Measurements from ENCODE around the gene MAPK9.

Gene MAPK9

GRCh38 chr5:180204276-180204819, 87.5 kb downstream of the MAPK9 start:
- no peaks in the 10 kb centered on the region for H3K36me3 ChIP-seq (ENCODE audit: control insufficient read depth, insufficient read depth, low read length)
- no peak overlapping the region for H3K9ac ChIP-seq (ENCODE audit: low read length)
- no peaks in the 10 kb centered on the region for H3K9me3 ChIP-seq (ENCODE audit: control insufficient read depth, low read length)
- peaks cover 22% of the 10 kb centered on the region for H3K27me3 ChIP-seq (ENCODE audit: control insufficient read depth, insufficient read depth, low read length)
- H3K4me3 ChIP-seq (ENCODE audit: low read length), result no peak overlapping the region
- peaks cover 4% of the 10 kb centered on the region for H3K4me1 ChIP-seq (ENCODE audit: control insufficient read depth, insufficient read depth, low read length)

DNA sequence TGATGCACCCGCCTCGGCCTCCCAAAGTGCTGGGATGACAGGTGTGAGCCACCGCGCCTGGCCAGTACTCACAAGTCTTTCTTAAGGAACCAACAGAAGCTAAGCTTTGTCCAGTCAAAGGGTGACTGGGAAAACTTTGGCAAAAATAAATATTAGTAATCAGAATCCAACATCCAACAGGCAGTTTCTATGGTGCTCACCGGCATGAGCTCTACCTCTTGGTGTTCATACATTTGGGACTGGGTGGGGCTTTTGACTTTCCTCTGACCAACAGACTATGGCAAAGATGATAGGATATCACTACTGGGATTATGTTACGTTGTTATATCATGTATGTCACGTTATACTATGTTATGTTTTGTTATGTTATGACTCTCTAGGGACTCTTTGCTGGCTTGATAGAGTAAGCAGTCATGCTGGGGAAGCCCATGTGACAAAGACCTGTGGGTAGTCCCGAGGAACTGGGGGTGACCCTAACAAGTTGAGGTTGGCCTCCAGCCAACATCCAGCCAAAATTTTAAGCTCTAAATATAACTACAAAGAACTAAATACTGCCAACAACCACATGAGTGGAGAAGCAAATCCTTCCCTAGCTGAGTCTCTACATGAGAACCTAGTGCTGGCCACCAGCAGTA, 88.8 kb downstream of the MAPK9 start:
- H3K9me3 ChIP-seq (ENCODE audit: control insufficient read depth, low read length), result no peaks in the 10 kb centered on the region
- no peaks in the 10 kb centered on the region for H3K36me3 ChIP-seq (ENCODE audit: control insufficient read depth, insufficient read depth, low read length)
- H3K4me3 ChIP-seq (ENCODE audit: low read length), result no peak overlapping the region
- no peak overlapping the region for H3K9ac ChIP-seq (ENCODE audit: low read length)
- peaks cover 16% of the 10 kb centered on the region for H3K27me3 ChIP-seq (ENCODE audit: control insufficient read depth, insufficient read depth, low read length)
- no peaks in the 10 kb centered on the region for H3K4me1 ChIP-seq (ENCODE audit: control insufficient read depth, insufficient read depth, low read length)

DNA sequence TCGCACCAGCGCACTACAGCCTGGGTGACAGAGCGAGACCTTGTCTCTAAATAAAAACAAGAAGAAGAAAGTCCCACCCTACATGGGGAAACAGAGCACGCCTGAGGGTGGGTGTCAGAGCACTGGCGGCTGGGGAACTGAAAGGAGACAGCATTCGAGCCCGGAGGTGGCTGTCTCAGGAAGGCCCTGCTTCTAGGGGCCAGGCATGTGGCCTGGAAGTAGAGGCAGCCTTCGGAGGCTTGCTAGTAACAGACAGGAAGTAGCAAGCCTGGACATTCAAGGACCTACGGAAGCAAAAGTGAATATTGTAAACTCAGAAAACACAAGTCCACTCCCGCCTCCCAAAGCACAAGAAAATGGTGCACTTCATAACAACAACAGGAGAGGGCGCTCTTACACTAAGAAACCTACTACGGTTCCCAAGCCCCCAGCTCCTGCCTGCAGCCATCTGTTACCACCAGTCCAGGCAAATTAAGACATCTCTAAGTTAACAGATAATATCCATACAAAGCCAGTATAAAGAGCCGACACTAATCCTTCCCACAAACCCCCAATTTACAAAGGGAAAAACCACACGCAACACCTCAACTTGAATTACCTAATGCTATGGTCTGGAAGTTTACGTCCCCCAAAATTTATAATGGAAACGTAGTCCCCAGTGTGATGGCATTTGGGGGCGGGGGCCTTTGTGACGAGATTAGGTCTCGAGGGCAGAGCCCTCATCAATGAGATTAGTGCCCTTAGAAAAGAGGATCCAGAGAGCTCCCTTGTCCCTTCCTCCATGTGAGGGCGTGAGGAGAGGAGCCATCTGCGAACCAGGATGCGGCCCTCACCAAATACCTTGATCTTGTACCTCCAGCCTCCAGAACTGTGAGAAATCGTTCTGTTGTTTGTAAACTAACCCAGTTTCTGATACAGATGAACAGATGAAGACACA, 90.6 kb downstream of the MAPK9 start:
- Histone ChIP-seq H3K9ac (ENCODE audit: low read length) (no peak overlapping the region), H3K9me3 (ENCODE audit: control insufficient read depth, low read length) (no peaks in the 10 kb centered on the region), H3K27me3 (ENCODE audit: control insufficient read depth, insufficient read depth, low read length) (peaks cover 3% of the 10 kb centered on the region), H3K36me3 (ENCODE audit: control insufficient read depth, insufficient read depth, low read length) (no peaks in the 10 kb centered on the region), H3K4me1 (ENCODE audit: control insufficient read depth, insufficient read depth, low read length) (no peaks in the 10 kb centered on the region), H3K4me3 (ENCODE audit: low read length) (no peak overlapping the region)

DNA sequence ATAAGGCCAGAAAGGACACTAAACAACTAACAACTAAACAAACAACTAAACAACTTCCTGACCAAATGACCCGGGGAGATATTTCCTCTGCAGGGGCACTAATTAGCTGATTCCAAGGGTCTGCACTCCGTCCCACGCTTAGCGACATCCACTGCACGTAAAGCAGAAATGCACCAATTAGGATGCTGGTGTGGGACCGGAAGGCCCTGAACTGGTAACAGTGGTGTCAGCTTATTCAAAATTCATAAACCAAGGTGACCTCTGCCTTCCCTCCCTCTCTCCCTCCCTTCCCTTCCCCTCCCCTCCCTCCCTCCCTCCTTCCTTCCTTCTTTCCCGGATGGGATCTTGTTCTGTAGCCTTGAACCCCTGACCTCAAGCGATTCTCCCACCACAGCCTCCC, 92.5 kb downstream of the MAPK9 start:
- no peaks in the 10 kb centered on the region for H3K4me1 ChIP-seq (ENCODE audit: control insufficient read depth, insufficient read depth, low read length)
- peaks cover 3% of the 10 kb centered on the region for H3K27me3 ChIP-seq (ENCODE audit: control insufficient read depth, insufficient read depth, low read length)
- no peaks in the 10 kb centered on the region for H3K9me3 ChIP-seq (ENCODE audit: control insufficient read depth, low read length)
- no peaks in the 10 kb centered on the region for H3K36me3 ChIP-seq (ENCODE audit: control insufficient read depth, insufficient read depth, low read length)
- no peak overlapping the region for H3K9ac ChIP-seq (ENCODE audit: low read length)
- H3K4me3 ChIP-seq (ENCODE audit: low read length), result no peak overlapping the region

DNA sequence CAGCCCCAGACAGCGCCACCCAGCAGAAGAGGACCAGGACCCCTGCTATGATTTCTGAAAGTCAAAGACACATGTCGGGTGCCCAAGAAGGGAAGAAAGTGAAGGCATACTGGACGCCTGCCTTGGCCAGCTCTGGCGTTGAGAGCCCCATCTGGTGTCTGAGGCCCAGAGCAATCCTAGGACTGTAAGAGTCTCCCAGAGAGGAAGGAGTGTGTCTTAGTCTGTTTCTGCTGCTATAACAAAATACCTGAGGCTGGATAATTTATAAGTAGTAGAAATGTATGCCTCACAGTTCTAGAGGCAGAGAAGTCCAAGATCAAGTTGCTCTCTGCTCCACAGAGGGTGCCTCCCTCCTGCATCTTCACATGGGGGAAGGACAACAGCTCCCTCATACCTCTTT, 93.7 kb downstream of the MAPK9 start:
- Histone ChIP-seq H3K4me3 (ENCODE audit: low read length) (no peak overlapping the region), H3K9ac (ENCODE audit: low read length) (no peak overlapping the region), H3K9me3 (ENCODE audit: control insufficient read depth, low read length) (no peaks in the 10 kb centered on the region), H3K36me3 (ENCODE audit: control insufficient read depth, insufficient read depth, low read length) (no peaks in the 10 kb centered on the region), H3K4me1 (ENCODE audit: control insufficient read depth, insufficient read depth, low read length) (no peaks in the 10 kb centered on the region), H3K27me3 (ENCODE audit: control insufficient read depth, insufficient read depth, low read length) (peaks cover 3% of the 10 kb centered on the region)

DNA sequence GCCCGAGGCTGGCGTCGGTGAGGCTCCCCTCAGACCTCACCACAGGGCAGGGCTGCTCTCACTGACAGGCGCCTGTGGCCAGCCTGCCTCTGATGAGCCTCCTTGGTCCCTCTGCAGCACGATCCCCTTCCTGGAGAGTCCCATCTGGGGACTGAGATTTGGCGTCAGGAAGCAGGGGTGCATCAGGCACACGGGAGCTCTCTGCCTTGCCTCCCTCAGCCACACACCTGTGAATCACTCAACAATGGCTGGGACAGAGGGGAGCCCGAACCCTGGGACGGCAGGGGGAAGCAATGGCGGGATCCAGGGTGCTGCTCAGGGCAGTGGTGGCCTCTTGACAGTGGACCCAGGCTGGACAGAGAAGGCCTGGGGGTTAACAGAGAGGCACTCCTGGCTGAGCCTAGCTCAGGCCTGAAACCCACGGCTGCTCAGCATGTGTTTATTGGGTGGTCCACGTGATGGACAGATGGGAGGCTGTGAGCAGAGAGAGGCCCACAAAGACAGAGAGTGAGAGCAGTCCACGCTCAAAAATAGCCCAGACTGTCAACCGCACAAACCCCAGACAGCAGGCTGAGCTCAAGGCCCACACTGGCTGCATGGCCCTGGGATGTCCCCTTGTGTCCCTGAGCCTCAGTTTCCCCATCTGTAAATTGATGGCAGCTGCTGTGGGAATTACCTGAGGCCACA, 94.7 kb downstream of the MAPK9 start:
- no peaks in the 10 kb centered on the region for H3K4me1 ChIP-seq (ENCODE audit: control insufficient read depth, insufficient read depth, low read length)
- no peak overlapping the region for H3K4me3 ChIP-seq (ENCODE audit: low read length)
- peaks cover 3% of the 10 kb centered on the region for H3K27me3 ChIP-seq (ENCODE audit: control insufficient read depth, insufficient read depth, low read length)
- H3K36me3 ChIP-seq (ENCODE audit: control insufficient read depth, insufficient read depth, low read length), result no peaks in the 10 kb centered on the region
- no peaks in the 10 kb centered on the region for H3K9me3 ChIP-seq (ENCODE audit: control insufficient read depth, low read length)
- no peak overlapping the region for H3K9ac ChIP-seq (ENCODE audit: low read length)

- H3K27me3 ChIP-seq (ENCODE audit: control insufficient read depth, insufficient read depth, low read length), result no peaks in the 10 kb centered on the region
- H3K4me3 ChIP-seq (ENCODE audit: low read length), result no peak overlapping the region
- H3K36me3 ChIP-seq (ENCODE audit: control insufficient read depth, insufficient read depth, low read length), result no peaks in the 10 kb centered on the region
- H3K4me1 ChIP-seq (ENCODE audit: control insufficient read depth, insufficient read depth, low read length), result no peaks in the 10 kb centered on the region
- no peaks in the 10 kb centered on the region for H3K9me3 ChIP-seq (ENCODE audit: control insufficient read depth, low read length)
- H3K9ac ChIP-seq (ENCODE audit: low read length), result no peak overlapping the region
Observed at GRCh38 chr5:180194410-180195345, 97.2 kb downstream of the MAPK9 start.

- no peak overlapping the region for H3K9ac ChIP-seq (ENCODE audit: low read length)
- H3K36me3 ChIP-seq (ENCODE audit: control insufficient read depth, insufficient read depth, low read length), result no peaks in the 10 kb centered on the region
- H3K9me3 ChIP-seq (ENCODE audit: control insufficient read depth, low read length), result no peaks in the 10 kb centered on the region
- no peaks in the 10 kb centered on the region for H3K4me1 ChIP-seq (ENCODE audit: control insufficient read depth, insufficient read depth, low read length)
- no peaks in the 10 kb centered on the region for H3K27me3 ChIP-seq (ENCODE audit: control insufficient read depth, insufficient read depth, low read length)
- no peak overlapping the region for H3K4me3 ChIP-seq (ENCODE audit: low read length)
Observed at GRCh38 chr5:180193749-180194375, 98.0 kb downstream of the MAPK9 start.

DNA sequence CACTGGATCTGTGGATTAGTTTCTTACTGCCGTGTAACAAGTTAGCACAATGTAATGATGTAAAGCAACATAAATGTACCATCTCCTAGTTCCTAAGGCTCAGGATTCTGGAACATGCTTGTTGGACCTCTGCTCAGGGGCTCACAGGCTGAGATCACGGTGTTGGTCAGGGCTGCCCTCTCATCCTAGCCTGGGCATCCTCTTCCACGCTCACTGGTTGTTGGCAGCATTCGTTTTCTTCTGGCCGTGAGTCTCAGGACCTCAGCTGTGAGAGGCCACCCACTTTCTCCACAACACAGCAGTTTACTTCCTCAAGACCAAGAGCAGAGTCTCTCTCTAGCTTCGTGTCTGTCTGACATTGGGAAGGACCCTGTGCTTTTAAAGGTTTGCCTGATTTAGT, 100.2 kb downstream of the MAPK9 start:
- Histone ChIP-seq H3K4me1 (ENCODE audit: control insufficient read depth, insufficient read depth, low read length) (no peaks in the 10 kb centered on the region), H3K9ac (ENCODE audit: low read length) (no peak overlapping the region), H3K4me3 (ENCODE audit: low read length) (no peak overlapping the region), H3K36me3 (ENCODE audit: control insufficient read depth, insufficient read depth, low read length) (no peaks in the 10 kb centered on the region), H3K27me3 (ENCODE audit: control insufficient read depth, insufficient read depth, low read length) (no peaks in the 10 kb centered on the region), H3K9me3 (ENCODE audit: control insufficient read depth, low read length) (no peaks in the 10 kb centered on the region)

- H3K4me1 ChIP-seq (ENCODE audit: control insufficient read depth, insufficient read depth, low read length), result no peaks in the 10 kb centered on the region
- no peaks in the 10 kb centered on the region for H3K27me3 ChIP-seq (ENCODE audit: control insufficient read depth, insufficient read depth, low read length)
- H3K36me3 ChIP-seq (ENCODE audit: control insufficient read depth, insufficient read depth, low read length), result no peaks in the 10 kb centered on the region
- H3K9ac ChIP-seq (ENCODE audit: low read length), result no peak overlapping the region
- H3K9me3 ChIP-seq (ENCODE audit: control insufficient read depth, low read length), result no peaks in the 10 kb centered on the region
- H3K4me3 ChIP-seq (ENCODE audit: low read length), result no peak overlapping the region
Observed at GRCh38 chr5:180187767-180188166, 104.1 kb downstream of the MAPK9 start.
